Regular cardiac myocyte (primary cell): ENCODE measurements around the gene LRRC10B. TPM values are rescaled to one million over a fixed set of nuclear protein-coding genes. Genes with fewer than 3 reads are reported as not detected.

Experiments
- total RNA-seq: library from RNA; depleted of rRNA; stranded (reverse); fragments of >200 nt; gene quantifications from 2 replicates; pipeline ENCODE4 v1.2.3, GENCODE V29; 2014

LRRC10B gene
- total RNA-seq, result under 0.01 TPM in 1 of 2 replicates, not detected in the other

DNA sequence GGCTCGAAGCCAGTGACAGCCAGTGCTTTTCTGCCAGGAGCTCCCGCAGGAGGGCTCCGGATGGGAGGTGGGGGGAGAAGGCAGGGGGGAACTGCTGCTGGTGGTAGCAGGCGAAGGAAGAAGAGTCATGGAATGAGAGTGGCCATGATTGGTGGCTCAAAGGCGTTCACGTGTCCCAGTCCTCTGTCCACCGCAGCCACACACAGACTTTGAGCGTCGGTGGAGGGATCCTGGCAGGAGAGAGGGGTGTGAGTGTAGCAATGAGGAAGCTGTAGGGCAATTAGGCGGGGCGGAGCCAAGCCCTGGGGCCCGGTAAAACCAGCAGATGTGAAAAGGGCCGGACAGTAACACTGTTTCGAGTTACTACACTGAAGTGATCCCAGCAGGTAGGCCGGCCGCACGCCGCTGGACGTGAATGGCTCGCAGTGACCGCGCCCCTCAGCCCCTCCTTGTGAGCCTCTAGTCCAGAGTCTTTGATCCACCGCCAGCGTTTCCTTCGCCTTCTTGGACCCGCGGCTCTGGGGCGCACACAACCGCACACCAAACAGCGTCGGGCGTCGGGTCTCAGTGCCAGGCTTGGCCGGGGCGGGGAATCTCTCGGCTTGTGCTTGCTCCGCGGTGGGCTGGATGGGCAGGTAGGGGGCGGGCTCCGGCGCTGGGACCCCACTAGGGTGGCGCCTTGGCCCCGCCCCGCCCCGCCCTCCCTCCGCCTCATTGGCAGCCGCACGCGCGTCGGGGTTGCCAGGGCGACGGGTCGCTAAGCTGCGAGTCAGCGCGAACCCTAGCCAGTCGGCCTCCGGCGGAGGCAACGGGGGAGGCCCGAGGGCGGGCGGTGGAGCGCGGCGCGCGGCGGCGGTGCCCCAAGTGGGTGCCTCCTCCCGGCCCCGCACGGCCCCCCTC, at the start of gene LRRC10B:
TSS of gene LRRC10B (plus strand) at position 788 of the 900 bp plus-strand sequence. CDS start 250 bp downstream, outside the sequence.

Other genes starting within 250 kb of the LRRC10B start
- gene VWCE, start 213.4 kb upstream of the LRRC10B start, total RNA-seq, result 0.19 and 4.2 TPM in 2 replicates
- 398 and 580 TPM in 2 replicates for gene DDB1, start 175.6 kb upstream of the LRRC10B start, total RNA-seq
- gene TKFC, start 175.5 kb upstream of the LRRC10B start, total RNA-seq, result 18.8 and 20.9 TPM in 2 replicates
- gene CYB561A3, start 146.9 kb upstream of the LRRC10B start, total RNA-seq, result 79.0 and 99.2 TPM in 2 replicates
- gene TMEM138, start 146.4 kb upstream of the LRRC10B start, total RNA-seq, result 20.9 and 21.5 TPM in 2 replicates
- 8.6 and 12.1 TPM in 2 replicates for gene TMEM216, start 116.2 kb upstream of the LRRC10B start, total RNA-seq
- 10.5 and 16.3 TPM in 2 replicates for gene CPSF7, start 78.8 kb upstream of the LRRC10B start, total RNA-seq
- gene SDHAF2, start 78.6 kb upstream of the LRRC10B start, total RNA-seq, result 38.0 and 55.0 TPM in 2 replicates
- 0.19 and 0.85 TPM in 2 replicates for gene SYT7, start 72.3 kb downstream of the LRRC10B start, total RNA-seq
- gene DAGLA, start 171.6 kb downstream of the LRRC10B start, total RNA-seq, result 2.3 and 2.7 TPM in 2 replicates
- 1.3 and 2.0 TPM in 2 replicates for gene MYRF, start 243.9 kb downstream of the LRRC10B start, total RNA-seq